Superior temporal gyrus (tissue), 1 donor: ENCODE measurements around the gene SDHD.
"Not testable (repeated sequence)": the region's sequence is repeated elsewhere in the genome, so short reads cannot be mapped to it uniquely, and the experiment has no call there.

Experiments
- DNase-seq: peaks from one replicate; pipeline ENCODE4 v3.0.0-alpha.2; 2016; ENCODE audit errors: extremely low spot score

The SDHD gene

GRCh38 chr11:112086422-112087191 is at the start of gene SDHD, which contains the start of gene TIMM8B:
Gene SDHD, plus strand, starts transcription at chr11:112086873. Its CDS starts 35 bp downstream, at chr11:112086908.
Gene TIMM8B, minus strand, starts transcription at chr11:112086756. Its CDS starts 33 bp downstream, at chr11:112086723.
- DNase-seq = peak; percentile 99

DNA sequence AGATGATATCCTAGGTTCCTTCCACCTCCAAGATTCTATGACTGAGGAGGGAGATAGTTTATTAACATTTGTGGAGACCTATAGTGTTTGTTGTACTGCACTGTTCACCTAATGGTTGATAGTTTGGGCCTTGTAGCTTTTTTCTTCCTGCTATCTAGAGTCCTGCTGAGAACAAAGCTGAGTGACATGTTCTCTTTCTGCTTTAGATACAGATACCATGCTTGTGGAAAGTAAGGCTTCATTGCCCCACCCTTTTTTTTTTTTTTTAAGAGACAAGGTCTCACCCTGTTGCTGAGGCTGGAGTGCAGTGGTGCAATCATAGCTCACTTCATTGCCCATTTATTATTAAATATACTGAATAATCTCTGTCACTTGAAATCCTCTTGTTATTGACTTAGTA is 49.1 kb upstream of the SDHD start:
- DNase-seq = no peak

- DNase-seq = no peak
Measured at GRCh38 chr11:112042161-112042960, 44.3 kb upstream of the SDHD start.

DNA sequence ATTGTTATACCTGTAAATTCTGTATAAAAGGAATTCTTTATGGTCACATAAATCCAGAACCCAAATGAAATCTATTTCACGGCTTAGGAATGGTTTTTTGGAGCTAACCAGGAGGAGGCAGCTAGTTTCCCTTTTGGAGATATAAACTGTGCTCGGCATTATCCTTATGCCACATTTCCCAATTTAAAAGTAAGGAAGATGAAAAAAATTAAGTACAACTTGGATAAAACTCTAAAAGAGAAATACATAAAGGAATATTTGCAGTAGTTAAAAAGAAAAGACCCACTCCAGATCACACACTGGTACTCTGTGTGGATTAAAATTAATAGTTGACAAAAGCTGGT is 43.7 kb upstream of the SDHD start:
- no peak for DNase-seq

DNA sequence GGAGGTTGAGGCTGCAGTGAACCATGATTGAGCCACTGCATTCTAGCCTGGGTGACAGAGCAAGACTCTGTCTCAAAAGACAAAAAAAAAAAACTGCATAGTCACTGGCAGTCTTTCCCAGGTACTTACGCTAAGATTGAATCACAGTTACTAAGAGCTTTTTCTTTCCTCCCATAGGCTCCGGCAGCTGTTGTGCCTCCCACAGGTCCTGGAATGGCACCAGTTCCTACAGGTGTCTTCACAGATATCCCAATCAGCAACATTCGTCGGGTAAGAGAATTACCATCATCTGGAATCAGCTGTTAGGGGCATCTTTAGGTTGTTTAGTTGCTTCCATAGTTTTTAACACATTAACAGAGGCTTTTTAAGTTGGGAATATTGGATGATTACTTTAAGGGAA is 41.7 kb upstream of the SDHD start:
- no peak for DNase-seq

DNA sequence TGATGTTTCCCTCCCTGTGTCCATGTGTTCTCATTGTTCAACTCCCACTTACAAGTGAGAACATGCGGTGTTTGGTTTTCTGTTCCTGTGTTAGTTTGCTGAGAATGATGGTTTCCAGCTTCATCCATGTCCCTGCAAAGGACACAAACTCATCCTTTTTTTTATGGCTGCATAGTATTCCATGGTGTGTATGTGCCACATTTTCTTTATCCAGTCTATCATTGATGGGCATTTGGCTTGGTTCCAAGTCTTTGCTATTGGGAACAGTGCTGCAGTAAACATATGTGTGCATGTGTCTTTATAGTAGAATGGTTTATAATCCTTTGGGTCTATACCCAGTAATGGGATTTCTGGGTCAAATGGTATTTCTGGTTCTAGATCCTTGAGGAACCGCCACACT is 40.0 kb upstream of the SDHD start:
- not testable (repeated sequence) for DNase-seq

DNA sequence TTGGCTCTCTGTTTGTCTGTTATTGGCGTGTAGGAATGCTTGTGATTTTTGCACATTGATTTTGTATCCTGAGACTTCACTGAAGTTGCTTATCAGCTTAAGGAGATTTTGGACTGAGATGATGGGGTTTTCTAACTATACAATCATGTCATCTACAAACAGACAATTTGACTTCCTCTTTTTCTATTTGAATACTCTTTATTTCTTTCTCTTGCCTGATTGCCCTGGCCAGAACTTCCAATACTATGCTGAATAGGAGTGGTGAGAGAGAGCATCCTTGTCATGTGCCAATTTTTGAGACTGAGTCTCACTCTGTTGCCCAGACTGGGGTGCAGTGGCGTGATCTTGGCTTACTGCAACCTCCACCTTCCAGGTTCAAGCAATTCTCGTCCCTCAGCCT is 38.4 kb upstream of the SDHD start:
- DNase-seq = not testable (repeated sequence)

DNA sequence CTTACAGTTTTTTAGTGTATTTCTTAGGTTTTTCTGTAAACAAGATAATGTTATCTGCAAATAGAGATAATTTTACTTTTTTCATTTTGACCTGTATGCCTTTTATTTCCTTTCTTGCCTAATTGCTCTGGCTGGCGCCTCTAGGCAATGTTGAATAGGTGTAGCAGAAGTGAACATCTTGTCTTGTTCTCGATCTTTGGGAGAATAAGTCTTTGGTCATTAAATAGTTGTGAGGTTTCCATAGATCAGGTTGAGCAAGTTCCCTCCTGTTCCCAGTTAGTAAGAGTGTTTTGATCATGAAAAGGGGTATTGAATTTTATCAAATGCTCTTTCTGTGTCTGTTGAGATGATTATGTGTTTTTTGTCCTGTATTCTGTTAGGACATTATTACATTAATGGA is 36.9 kb upstream of the SDHD start:
- DNase-seq = no peak

DNA sequence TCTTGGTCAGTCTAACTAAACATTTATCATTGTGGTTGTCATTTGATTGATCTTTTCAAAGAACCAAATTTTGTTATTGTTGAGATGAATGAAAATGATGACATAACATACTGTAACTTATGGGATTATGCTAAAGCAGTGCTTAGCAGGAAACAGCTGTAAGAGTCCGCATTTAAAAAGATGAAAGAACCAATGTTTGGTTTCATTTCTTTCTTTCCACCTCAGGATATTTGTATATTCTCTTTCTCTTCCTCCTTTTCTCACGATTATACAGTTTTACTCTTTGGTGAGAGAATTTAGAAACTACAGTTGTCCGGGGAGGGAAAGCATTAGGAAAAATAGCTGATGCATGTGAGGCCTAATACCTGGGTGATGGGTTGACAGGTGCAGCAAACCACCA is 36.0 kb upstream of the SDHD start:
- DNase-seq = no peak

DNA sequence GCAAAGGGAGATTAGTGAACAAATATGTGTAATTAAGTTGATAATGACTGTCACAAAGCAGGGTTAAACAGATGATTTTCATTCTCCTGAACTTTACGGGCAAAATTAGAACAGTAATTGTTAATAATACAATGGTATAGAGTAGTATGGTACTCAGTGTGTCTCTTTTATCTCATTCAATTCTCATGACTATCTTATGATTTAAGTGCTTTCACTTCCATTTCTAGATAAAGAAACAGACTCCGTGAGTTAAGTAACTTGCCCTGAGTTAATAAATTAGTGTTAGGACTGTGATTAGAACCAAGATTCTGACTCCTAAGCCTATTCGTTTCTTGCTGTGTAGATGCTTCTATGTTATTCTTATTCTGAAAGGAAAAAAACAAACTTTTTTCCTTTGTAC is 34.9 kb upstream of the SDHD start:
- no peak for DNase-seq

GRCh38 chr11:112057170-112057569 is 29.5 kb upstream of the SDHD start:
- no peak for DNase-seq

DNA sequence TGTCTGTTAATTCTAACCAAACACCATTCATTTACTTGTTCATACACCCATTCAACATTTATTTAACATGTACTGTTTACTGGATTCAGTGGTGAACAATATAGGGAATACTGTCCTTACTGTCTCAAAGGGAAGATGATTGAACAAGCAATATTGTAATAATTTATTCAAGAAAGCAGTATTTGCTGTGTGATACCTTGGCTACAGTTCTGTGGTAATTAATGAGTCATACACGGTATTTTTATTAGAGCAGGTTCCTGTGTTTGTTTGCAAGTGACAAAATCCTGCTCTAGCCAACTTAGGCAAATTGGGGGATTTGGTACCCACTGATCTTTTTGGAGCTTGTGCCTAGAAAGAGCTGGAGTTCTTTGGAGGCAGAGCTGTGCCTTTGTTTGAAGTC is 28.6 kb upstream of the SDHD start:
- no peak for DNase-seq

DNA sequence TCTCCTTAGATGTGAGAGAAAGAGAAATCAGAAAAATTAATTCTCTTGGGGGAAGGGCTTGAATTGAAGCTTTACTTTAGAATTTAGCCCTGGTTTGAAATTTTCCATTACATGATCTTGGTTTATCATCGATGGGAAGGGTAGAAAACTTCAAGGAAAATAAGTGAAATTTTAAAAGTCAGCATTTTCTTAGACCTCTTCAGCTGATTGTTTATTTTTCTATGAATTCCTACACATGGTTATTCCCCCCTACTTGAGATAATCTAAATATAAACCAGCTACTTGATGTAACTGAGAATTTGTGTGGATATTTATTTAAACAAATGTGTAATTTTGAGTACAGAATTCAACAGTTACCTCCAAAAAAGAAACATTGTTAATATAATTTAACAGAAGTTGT is 23.8 kb upstream of the SDHD start:
- DNase-seq = no peak

DNA sequence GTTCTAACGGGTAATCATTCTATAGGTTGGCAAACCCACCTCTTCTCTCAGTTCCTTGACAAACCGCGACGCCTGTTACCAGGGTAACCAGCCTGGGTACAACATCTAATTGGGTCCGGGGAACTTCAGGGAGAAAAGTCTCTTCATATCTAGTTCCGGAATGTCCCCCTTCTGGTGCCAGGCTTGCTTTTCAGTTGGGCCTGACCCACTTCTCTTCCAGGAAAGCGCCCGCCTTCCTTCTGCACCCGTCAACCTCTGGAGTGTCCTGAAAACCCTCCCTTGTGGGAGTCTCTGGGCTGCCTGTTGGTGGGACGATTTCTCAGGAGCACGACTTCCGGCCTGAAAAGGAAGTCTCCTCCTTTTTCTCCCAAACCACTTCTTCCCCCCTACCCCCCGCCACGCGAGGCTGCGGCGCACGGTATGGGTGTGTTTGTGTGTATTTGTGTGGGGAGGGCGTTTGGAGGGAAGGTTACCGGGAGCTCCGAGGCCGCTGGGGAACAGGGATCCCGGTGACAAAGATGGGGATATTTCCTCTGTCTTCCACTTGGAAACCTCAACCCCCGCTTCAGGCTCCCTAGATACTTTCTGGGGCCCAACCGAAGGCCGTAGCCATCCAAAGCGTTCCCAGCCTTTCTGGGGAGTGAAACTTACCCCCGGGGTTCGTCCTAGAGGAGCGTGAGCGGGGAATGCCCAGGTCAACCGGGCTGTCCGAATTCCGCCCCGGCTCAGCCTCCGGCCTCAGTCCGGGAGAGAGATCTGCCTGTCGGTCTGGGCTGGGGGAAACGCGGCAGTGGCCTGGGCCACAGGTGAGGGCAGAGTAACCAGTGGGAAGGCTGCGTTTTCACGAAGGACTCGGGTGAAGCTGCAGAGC is 12.5 kb upstream of the SDHD start, which contains the start of the genes NKAPD1 and PIH1D2:
NKAPD1 (plus strand) TSS at position 359 of the 871 bp plus-strand sequence. CDS start 1,276 bp downstream, outside the sequence.
PIH1D2 (minus strand) TSS at position 77 of the 871 bp plus-strand sequence. CDS start 843 bp downstream, outside the sequence.
- DNase-seq = peak; percentile 95

GRCh38 chr11:112082729-112083128 is 3.9 kb upstream of the SDHD start:
- no peak for DNase-seq

GRCh38 chr11:112085822-112086421 is 751 bp upstream of the SDHD start:
- no peak for DNase-seq

- no peak for DNase-seq
Measured at GRCh38 chr11:112087212-112087611, 539 bp downstream of the SDHD start.

DNA sequence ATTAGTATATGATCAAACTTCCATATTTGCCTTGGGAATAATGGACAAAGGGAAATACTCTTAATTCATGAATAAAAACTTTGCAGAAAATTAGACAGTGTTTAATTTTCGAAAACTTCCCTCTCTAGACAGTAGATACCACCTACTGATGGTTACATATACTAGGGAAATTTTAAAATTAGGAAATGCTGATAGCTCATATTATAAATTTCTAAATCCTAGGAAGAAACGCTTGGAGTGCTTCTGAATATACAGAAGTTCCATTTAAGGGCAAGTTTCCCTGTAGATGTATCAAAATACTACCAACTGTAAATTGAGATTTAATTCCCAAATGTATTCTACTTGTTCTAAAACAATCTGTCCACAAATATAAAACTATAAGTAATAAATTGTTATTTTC is 8.6 kb downstream of the SDHD start:
- not testable (repeated sequence) for DNase-seq

- no peak for DNase-seq
Measured at GRCh38 chr11:112096194-112096593, 9.5 kb downstream of the SDHD start.

DNA sequence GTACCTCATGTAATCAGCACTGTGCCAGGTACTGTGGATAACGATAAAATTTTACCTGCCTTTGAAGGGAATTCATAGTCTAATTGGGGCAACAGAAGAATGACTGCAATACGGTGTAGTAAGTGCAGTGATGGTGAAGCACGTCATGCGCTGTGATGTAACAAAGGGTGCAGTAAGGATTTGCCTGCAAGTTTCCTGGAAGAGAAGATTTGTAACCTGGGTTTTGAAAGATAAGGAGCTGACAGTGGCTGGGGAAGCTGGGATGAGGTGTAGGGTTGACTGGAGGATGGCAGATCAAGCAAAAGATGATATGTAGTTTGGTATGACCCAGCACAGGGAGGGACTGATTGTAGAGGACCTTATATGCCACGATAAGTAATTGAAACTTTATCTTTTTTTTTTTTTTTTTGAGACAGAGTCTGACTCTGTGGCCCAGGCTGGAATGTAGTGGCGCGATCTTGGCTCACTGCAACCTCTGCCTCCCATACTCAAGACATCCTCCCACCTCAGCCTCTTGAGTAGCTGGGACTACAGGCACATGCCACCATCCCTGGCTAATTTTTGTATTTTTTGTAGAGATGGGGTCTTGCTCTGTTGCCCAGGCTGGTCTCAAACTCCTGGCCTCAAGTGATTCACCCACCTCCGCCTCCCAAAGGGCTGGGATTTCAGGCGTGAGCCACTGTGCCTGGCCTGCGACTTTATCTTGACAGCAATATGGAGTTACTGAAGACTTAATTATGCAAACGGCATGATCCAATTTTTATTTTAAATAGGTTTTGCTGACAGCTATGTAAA is 11.3 kb downstream of the SDHD start:
- no peak for DNase-seq

- DNase-seq = no peak
Measured at GRCh38 chr11:112100462-112100861, 13.8 kb downstream of the SDHD start.
